HepG2 (cell line): ENCODE results near the gene UBC. TPM values are rescaled to one million over a fixed set of nuclear protein-coding genes. Genes with fewer than 3 reads are reported as not detected.

Source experiments
- FOXA3 ChIP-seq: IDR thresholded peaks from 2 replicates; pipeline ENCODE4 v1.6.1; 2016; ENCODE audit warnings: missing genetic modification reagents, missing compliant biosample characterization
- IRF2 ChIP-seq: IDR thresholded peaks from 2 replicates; pipeline ENCODE4 v1.6.1; 2018; ENCODE audit warnings: missing genetic modification reagents, missing compliant biosample characterization
- IRX3 ChIP-seq: sonication (generic); formaldehyde crosslinking; IDR thresholded peaks from 2 replicates; pipeline ENCODE4 v1.8.1; 2023; ENCODE audit warnings: mild to moderate bottlenecking, low read depth, missing genetic modification reagents, borderline replicate concordance
- JUNB ChIP-seq: sonication (generic); formaldehyde crosslinking; IDR thresholded peaks from 2 replicates; pipeline ENCODE4 v1.8.0; 2022; ENCODE audit warnings: missing genetic modification reagents, mild to moderate bottlenecking, borderline replicate concordance
- KAT8 ChIP-seq: IDR thresholded peaks from 2 replicates; pipeline ENCODE4 v1.6.1; 2016; ENCODE audit warnings: missing genetic modification reagents, missing compliant biosample characterization
- KDM5B ChIP-seq: sonication (generic); formaldehyde crosslinking; IDR thresholded peaks from 2 replicates; pipeline ENCODE4 v1.4.0; 2020; ENCODE audit warnings: missing genetic modification reagents, mild to moderate bottlenecking, borderline replicate concordance
- MZF1 ChIP-seq: sonication (generic); formaldehyde crosslinking; IDR thresholded peaks from 2 replicates; pipeline ENCODE4 v1.8.1; 2023; ENCODE audit warnings: mild to moderate bottlenecking, missing genetic modification reagents, borderline replicate concordance
- PAF1 ChIP-seq: IDR thresholded peaks from 2 replicates; pipeline ENCODE4 v1.6.1; 2016; ENCODE audit warnings: missing genetic modification reagents, missing compliant biosample characterization
- PAWR ChIP-seq: sonication (generic); formaldehyde crosslinking; IDR thresholded peaks from 2 replicates; pipeline ENCODE4 v1.4.0; 2020; ENCODE audit warnings: missing genetic modification reagents, mild to moderate bottlenecking, borderline replicate concordance
- POLR2A ChIP-seq, 2 experiments: IDR thresholded peaks; 2 replicates each; pipeline ENCODE4 v1.6.1; 2011; ENCODE audit warnings: low read depth in 2 of 2, low read length in 2 of 2, mild to moderate bottlenecking in 1 of 2, moderate library complexity in 1 of 2; ENCODE audit not compliant: insufficient read depth in 1 of 2
- RBM22 ChIP-seq: fragments of 200-400 bp; formaldehyde crosslinking; optimal IDR thresholded peaks from 2 replicates; pipeline ENCODE3; 2017; ENCODE audit warnings: mild to moderate bottlenecking, low read length, moderate library complexity
- SSRP1 ChIP-seq: IDR thresholded peaks from 2 replicates; pipeline ENCODE4 v1.6.1; 2016; ENCODE audit warnings: control low read depth
- TCF7 ChIP-seq: sonication (generic); IDR thresholded peaks from 2 replicates; pipeline ENCODE4 v1.6.1; 2016; ENCODE audit warnings: antibody characterized with exemption, low read depth
- YY1 ChIP-seq: IDR thresholded peaks from 2 replicates; pipeline ENCODE4 v1.6.1; 2011; ENCODE audit warnings: low read length, low read depth, moderate library complexity, mild to moderate bottlenecking; ENCODE audit not compliant: insufficient read depth, insufficient replicate concordance
- ZNF180 ChIP-seq: sonication (generic); formaldehyde crosslinking; IDR thresholded peaks from 2 replicates; pipeline ENCODE4 v1.4.0; 2020; ENCODE audit warnings: low read depth, missing genetic modification reagents, borderline replicate concordance
- ZNF263 ChIP-seq: sonication (generic); formaldehyde crosslinking; IDR thresholded peaks from 2 replicates; pipeline ENCODE4 v1.4.0; 2020; ENCODE audit warnings: missing genetic modification reagents
- ZNF569 ChIP-seq: sonication (generic); formaldehyde crosslinking; IDR thresholded peaks from 2 replicates; pipeline ENCODE4 v1.5.0; 2020; ENCODE audit warnings: mild to moderate bottlenecking, missing genetic modification reagents, moderate library complexity, borderline replicate concordance
- ZNF629 ChIP-seq: sonication (generic); formaldehyde crosslinking; conservative IDR thresholded peaks from 2 replicates; pipeline ENCODE4 v1.5.0; 2020; ENCODE audit warnings: missing genetic modification reagents
- ZSCAN9 ChIP-seq: IDR thresholded peaks from 2 replicates; pipeline ENCODE4 v1.6.1; 2016; ENCODE audit warnings: borderline replicate concordance
- polyA plus RNA-seq, 8 experiments: library from polyadenylated mRNA; depleted of rRNA in 3 of 8; stranded (reverse) in 7 of 8; unstranded in 1 of 8; fragments of >200 nt; fragmentation: Illumina TruSeq in 4 of 8; extraction: Trizol in 4 of 8; gene quantifications; 2 replicates each; pipeline versions ENCODE4 v1.2.1 to v1.2.3, GENCODE V29; 2011 to 2016; ENCODE audit warnings: low read depth in 4 of 8, missing spikeins in 1 of 8, mixed read lengths in 1 of 8; ENCODE audit not compliant: insufficient read depth in 1 of 8
- total RNA-seq, 5 experiments: library from RNA; depleted of rRNA; stranded (reverse); fragments of >200 nt; fragmentation: Illumina TruSeq; extraction: Trizol; gene quantifications; 2 replicates each; pipeline ENCODE4 v1.2.3, GENCODE V29; 2016; ENCODE audit warnings: low read depth in 1 of 5
- TF ChIP-seq, protein P1 (sequence below): sonication (generic); formaldehyde crosslinking; IDR thresholded peaks from 2 replicates; pipeline ENCODE4 v1.5.1; 2020; ENCODE audit warnings: mild to moderate bottlenecking, missing genetic modification reagents, borderline replicate concordance
- TF ChIP-seq, protein P2 (sequence below): sonication (generic); formaldehyde crosslinking; IDR thresholded peaks from 2 replicates; pipeline ENCODE4 v1.4.0; 2020; ENCODE audit warnings: missing genetic modification reagents
- TF ChIP-seq, protein P3 (sequence below): sonication (generic); formaldehyde crosslinking; IDR thresholded peaks from 2 replicates; pipeline ENCODE4 v1.4.0; 2020; ENCODE audit warnings: missing genetic modification reagents
- TF ChIP-seq, protein P4 (sequence below): sonication (generic); formaldehyde crosslinking; IDR thresholded peaks from 2 replicates; pipeline ENCODE4 v1.9.0; 2021; ENCODE audit warnings: missing genetic modification reagents, mild to moderate bottlenecking, borderline replicate concordance

Gene UBC
- total and polyA plus RNA-seq, 2 of the 13 experiments (the other 11 are each of a cell fraction or from before 2014, with no cell fraction given) = 805 to 1,432 TPM

DNA sequence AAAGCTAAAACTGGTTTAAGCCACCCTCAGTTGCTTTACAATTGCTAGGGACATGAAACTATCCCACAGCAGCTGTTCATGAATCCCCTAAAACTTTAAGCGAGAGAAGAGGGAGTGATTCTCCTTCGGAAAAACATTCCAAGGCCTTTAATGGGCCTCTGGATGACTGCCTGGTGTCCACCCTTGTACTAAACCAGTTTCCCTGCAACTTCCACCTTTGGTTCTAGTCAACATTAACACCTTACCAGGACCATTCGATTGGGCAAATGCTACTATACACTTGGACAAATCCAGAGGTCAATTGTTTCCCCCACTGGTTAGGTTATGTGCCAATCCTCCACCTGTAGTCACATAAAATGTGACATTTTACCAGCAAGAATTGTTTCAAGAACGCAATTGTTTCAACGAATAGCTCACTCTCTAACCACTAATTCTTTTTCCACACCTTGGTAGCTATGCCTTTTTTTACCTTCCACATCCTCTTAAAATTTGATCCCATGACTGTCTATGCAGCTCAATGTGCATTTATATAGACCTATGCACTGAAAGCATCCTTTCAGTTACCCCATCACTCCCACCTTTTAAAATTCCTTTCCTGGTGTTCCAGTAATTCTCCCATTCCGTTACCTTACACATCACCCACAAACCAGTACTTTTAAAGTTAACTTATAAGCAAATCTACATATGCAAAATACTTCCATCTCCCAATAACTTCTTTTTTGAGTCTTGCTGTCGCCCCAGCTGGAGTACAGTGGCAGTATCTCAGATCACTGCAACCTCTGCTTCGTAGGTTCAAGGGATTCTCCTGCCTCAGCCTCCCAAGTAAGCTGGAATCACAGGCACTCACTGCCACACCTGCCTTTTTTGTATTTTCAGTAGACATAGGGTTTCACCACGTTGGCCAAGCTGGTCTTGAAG is 3.6 kb downstream of the UBC start (continued):
- TF ChIP-seq, protein P1, sequence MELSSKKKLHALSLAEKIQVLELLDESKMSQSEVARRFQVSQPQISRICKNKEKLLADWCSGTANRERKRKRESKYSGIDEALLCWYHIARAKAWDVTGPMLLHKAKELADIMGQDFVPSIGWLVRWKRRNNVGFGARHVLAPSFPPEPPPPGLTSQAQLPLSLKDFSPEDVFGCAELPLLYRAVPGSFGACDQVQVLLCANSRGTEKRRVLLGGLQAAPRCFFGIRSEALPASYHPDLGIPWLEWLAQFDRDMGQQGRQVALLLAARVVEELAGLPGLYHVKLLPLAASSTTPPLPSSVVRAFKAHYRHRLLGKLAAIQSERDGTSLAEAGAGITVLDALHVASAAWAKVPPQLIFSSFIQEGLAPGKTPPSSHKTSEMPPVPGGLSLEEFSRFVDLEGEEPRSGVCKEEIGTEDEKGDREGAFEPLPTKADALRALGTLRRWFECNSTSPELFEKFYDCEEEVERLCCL (CRISPR knock-in tag) = no peak
- no peak for TF ChIP-seq KDM5B (CRISPR knock-in tag)
- TF ChIP-seq, protein P2, sequence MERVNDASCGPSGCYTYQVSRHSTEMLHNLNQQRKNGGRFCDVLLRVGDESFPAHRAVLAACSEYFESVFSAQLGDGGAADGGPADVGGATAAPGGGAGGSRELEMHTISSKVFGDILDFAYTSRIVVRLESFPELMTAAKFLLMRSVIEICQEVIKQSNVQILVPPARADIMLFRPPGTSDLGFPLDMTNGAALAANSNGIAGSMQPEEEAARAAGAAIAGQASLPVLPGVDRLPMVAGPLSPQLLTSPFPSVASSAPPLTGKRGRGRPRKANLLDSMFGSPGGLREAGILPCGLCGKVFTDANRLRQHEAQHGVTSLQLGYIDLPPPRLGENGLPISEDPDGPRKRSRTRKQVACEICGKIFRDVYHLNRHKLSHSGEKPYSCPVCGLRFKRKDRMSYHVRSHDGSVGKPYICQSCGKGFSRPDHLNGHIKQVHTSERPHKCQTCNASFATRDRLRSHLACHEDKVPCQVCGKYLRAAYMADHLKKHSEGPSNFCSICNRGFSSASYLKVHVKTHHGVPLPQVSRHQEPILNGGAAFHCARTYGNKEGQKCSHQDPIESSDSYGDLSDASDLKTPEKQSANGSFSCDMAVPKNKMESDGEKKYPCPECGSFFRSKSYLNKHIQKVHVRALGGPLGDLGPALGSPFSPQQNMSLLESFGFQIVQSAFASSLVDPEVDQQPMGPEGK (CRISPR knock-in tag) = 0 out of 2 replicates have a peak, but pooled peaks have one; percentile 19
- TF ChIP-seq RBM22 = peak; percentile 86
- no peak for TF ChIP-seq TCF7
- no peak for TF ChIP-seq ZNF263
- TF ChIP-seq IRX3 (CRISPR knock-in tag) = no peak
- TF ChIP-seq, protein P3, sequence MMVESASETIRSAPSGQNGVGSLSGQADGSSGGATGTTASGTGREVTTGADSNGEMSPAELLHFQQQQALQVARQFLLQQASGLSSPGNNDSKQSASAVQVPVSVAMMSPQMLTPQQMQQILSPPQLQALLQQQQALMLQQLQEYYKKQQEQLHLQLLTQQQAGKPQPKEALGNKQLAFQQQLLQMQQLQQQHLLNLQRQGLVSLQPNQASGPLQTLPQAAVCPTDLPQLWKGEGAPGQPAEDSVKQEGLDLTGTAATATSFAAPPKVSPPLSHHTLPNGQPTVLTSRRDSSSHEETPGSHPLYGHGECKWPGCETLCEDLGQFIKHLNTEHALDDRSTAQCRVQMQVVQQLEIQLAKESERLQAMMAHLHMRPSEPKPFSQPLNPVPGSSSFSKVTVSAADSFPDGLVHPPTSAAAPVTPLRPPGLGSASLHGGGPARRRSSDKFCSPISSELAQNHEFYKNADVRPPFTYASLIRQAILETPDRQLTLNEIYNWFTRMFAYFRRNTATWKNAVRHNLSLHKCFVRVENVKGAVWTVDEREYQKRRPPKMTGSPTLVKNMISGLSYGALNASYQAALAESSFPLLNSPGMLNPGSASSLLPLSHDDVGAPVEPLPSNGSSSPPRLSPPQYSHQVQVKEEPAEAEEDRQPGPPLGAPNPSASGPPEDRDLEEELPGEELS (CRISPR knock-in tag) = no peak
- peak; percentile 97 for TF ChIP-seq PAF1
- 0 out of 2 replicates have a peak, but pooled peaks have one; percentile 12 for TF ChIP-seq JUNB
- TF ChIP-seq, protein P4, sequence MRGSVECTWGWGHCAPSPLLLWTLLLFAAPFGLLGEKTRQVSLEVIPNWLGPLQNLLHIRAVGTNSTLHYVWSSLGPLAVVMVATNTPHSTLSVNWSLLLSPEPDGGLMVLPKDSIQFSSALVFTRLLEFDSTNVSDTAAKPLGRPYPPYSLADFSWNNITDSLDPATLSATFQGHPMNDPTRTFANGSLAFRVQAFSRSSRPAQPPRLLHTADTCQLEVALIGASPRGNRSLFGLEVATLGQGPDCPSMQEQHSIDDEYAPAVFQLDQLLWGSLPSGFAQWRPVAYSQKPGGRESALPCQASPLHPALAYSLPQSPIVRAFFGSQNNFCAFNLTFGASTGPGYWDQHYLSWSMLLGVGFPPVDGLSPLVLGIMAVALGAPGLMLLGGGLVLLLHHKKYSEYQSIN (CRISPR knock-in tag) = no peak
- no peak for TF ChIP-seq YY1
- 0 out of 2 replicates have a peak, but pooled peaks have one; percentile 30 for TF ChIP-seq ZSCAN9 (CRISPR knock-in tag)
- peak; percentile 69 for TF ChIP-seq ZNF629 (CRISPR knock-in tag)
- TF ChIP-seq SSRP1 (CRISPR knock-in tag) = peak; percentile 98
- TF ChIP-seq PAWR (CRISPR knock-in tag) = no peak
- no peak for TF ChIP-seq MZF1 (CRISPR knock-in tag)
- peak; percentile 28 to 90; a peak in 3 of 4 replicates for TF ChIP-seq POLR2A (IDR thresholded peaks at IDR 0.05; ENCODE audit: insufficient read depth in 1 of 2, low read depth in 2 of 2, low read length in 2 of 2)
- no peak for TF ChIP-seq ZNF180 (CRISPR knock-in tag)
- no peak for TF ChIP-seq KAT8 (CRISPR knock-in tag)
- no peak for TF ChIP-seq ZNF569 (CRISPR knock-in tag)
- no peak for TF ChIP-seq IRF2 (CRISPR knock-in tag)
- no peak for TF ChIP-seq FOXA3 (CRISPR knock-in tag)
